Measurements from ENCODE around the gene PGM3. TPM values are rescaled to one million over a fixed set of nuclear protein-coding genes. Genes with fewer than 3 reads are reported as not detected.

PGM3 gene
- total RNA-seq, 2 donors from 2014 or later = 78.3 to 101 TPM

DNA sequence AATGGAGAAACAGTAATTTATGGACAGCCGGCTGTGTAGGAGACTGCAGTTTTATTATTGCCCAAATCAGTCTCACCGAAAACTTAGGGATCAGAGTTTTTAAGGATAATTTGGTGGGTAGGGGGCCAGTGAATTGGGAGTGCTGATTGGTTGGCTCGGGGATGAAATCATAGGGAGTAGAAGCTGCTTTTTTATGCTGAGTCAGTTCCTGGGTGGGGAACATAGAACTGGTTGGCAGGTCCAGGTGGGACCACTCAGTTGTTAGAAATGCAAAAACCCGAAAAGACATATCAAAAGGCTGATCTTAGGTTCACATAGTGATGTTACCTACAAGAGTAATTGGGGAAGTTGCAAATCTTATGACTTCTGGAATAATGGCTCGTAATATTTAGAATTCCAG is 66.3 kb downstream of the PGM3 start:
- Mint-ChIP-seq H3K27me3 (ENCODE audit: insufficient read depth) (no peaks in the 10 kb centered on the region), H3K4me3 (no peak overlapping the region), H3K36me3 (ENCODE audit: low read depth) (peaks cover 61% of the 10 kb centered on the region), H3K9me3 (no peaks in the 10 kb centered on the region), H3K27ac (peak overlapping the region; percentile 33), H3K4me1 (peaks cover 3% of the 10 kb centered on the region)
- Histone ChIP-seq H3K27me3 (ENCODE audit: control insufficient read depth, insufficient read depth, low read length, poor library complexity, severe bottlenecking) (no peaks in the 10 kb centered on the region), H3K9ac (ENCODE audit: extremely low read depth, low read length, poor library complexity, severe bottlenecking) (no peak overlapping the region), H3K4me1 (ENCODE audit: control insufficient read depth, insufficient read depth, low read length) (no peaks in the 10 kb centered on the region), H3K4me3 (ENCODE audit: low read length) (no peak overlapping the region), H3K36me3 (ENCODE audit: control insufficient read depth, insufficient read depth, low read length) (peaks cover 95% of the 10 kb centered on the region), H3K9me3 (ENCODE audit: control insufficient read depth, low read length) (no peaks in the 10 kb centered on the region), H3K27ac (ENCODE audit: low read depth, low read length) (no peak overlapping the region)
- WGBS, 2 experiments (ENCODE audit: insufficient coverage in 1 of 2, insufficient read length in 1 of 2) = 92 to 98% methylated on average over 4 to 5 of the region's 5 CpGs
- DNase-seq = no peak
- TF ChIP-seq, protein P1, sequence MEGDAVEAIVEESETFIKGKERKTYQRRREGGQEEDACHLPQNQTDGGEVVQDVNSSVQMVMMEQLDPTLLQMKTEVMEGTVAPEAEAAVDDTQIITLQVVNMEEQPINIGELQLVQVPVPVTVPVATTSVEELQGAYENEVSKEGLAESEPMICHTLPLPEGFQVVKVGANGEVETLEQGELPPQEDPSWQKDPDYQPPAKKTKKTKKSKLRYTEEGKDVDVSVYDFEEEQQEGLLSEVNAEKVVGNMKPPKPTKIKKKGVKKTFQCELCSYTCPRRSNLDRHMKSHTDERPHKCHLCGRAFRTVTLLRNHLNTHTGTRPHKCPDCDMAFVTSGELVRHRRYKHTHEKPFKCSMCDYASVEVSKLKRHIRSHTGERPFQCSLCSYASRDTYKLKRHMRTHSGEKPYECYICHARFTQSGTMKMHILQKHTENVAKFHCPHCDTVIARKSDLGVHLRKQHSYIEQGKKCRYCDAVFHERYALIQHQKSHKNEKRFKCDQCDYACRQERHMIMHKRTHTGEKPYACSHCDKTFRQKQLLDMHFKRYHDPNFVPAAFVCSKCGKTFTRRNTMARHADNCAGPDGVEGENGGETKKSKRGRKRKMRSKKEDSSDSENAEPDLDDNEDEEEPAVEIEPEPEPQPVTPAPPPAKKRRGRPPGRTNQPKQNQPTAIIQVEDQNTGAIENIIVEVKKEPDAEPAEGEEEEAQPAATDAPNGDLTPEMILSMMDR (conservative IDR thresholded peaks at IDR 0.05) = no peak

DNA sequence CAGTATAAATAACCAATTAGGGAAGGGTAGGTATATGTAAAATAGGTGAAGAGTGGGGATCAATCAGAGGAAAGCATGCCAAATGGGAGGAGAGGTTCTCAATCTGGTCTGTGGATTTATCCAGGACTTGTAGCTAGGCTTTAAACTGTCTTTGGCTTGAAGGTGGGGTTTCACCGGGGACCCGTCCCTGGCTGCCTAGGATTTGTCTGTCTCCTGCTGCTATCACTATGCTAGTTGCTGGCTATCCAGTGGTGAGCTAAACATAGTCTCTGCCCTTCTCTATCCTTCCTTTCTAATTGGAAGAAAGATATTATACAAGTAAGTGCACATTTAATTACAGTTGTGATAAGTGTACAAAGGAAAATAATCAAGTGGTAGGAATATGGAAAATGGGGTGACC is 66.8 kb downstream of the PGM3 start:
- TF ChIP-seq, protein P1 (conservative IDR thresholded peaks at IDR 0.05) = no peak
- peaks cover 3% of the 10 kb centered on the region for H3K4me1 Mint-ChIP-seq
- no peak overlapping the region for H3K9ac ChIP-seq (ENCODE audit: extremely low read depth, low read length, poor library complexity, severe bottlenecking)
- H3K9me3 Mint-ChIP-seq = no peaks in the 10 kb centered on the region
- H3K9me3 ChIP-seq (ENCODE audit: control insufficient read depth, low read length) = no peaks in the 10 kb centered on the region
- H3K27me3 ChIP-seq (ENCODE audit: control insufficient read depth, insufficient read depth, low read length, poor library complexity, severe bottlenecking) = no peaks in the 10 kb centered on the region
- H3K36me3 Mint-ChIP-seq (ENCODE audit: low read depth) = peaks cover 59% of the 10 kb centered on the region
- no peak for DNase-seq
- H3K4me1 ChIP-seq (ENCODE audit: control insufficient read depth, insufficient read depth, low read length) = no peaks in the 10 kb centered on the region
- no peaks in the 10 kb centered on the region for H3K27me3 Mint-ChIP-seq (ENCODE audit: insufficient read depth)
- no peak overlapping the region for H3K4me3 ChIP-seq (ENCODE audit: low read length)
- H3K27ac Mint-ChIP-seq = peak overlapping the region; percentile 33
- H3K4me3 Mint-ChIP-seq = no peak overlapping the region
- no peak overlapping the region for H3K27ac ChIP-seq (ENCODE audit: low read depth, low read length)
- H3K36me3 ChIP-seq (ENCODE audit: control insufficient read depth, insufficient read depth, low read length) = peaks cover 94% of the 10 kb centered on the region
- 95 to 100% methylated on average over 2 of the region's 2 CpGs for WGBS, 2 experiments (ENCODE audit: insufficient coverage in 1 of 2, insufficient read length in 1 of 2)

- Histone ChIP-seq H3K4me3 (ENCODE audit: low read length) (no peak overlapping the region), H3K9ac (ENCODE audit: extremely low read depth, low read length, poor library complexity, severe bottlenecking) (no peak overlapping the region), H3K27ac (ENCODE audit: low read depth, low read length) (no peak overlapping the region), H3K4me1 (ENCODE audit: control insufficient read depth, insufficient read depth, low read length) (no peaks in the 10 kb centered on the region), H3K27me3 (ENCODE audit: control insufficient read depth, insufficient read depth, low read length, poor library complexity, severe bottlenecking) (no peaks in the 10 kb centered on the region), H3K9me3 (ENCODE audit: control insufficient read depth, low read length) (no peaks in the 10 kb centered on the region), H3K36me3 (ENCODE audit: control insufficient read depth, insufficient read depth, low read length) (peaks cover 92% of the 10 kb centered on the region)
- DNase-seq = no peak
- H3K4me1 Mint-ChIP-seq = peaks cover 3% of the 10 kb centered on the region
- H3K4me3 Mint-ChIP-seq = no peak overlapping the region
- H3K27me3 Mint-ChIP-seq (ENCODE audit: insufficient read depth) = no peaks in the 10 kb centered on the region
- H3K36me3 Mint-ChIP-seq (ENCODE audit: low read depth) = peaks cover 59% of the 10 kb centered on the region
- H3K27ac Mint-ChIP-seq = no peak overlapping the region
- TF ChIP-seq, protein P1 (conservative IDR thresholded peaks at IDR 0.05) = no peak
- no peaks in the 10 kb centered on the region for H3K9me3 Mint-ChIP-seq
Measured at GRCh38 chr6:83125425-83125824, 67.6 kb downstream of the PGM3 start.

Data from endodermal cell (in vitro differentiated cells).